OCI-LY3 (cell line): ENCODE results near the gene SWAP70.

ENCODE experiments used
- H2AFZ ChIP-seq: fragments of 200-600, 300-600 bp; shearing (Covaris generic); 2 replicates; pipeline ENCODE4 v1.6.0; 2014; ENCODE audit warnings: antibody characterized with exemption, low read depth, low read length
- H3K27ac ChIP-seq: fragments of 200-600, 300-600 bp; sonication (generic); 2 replicates; pipeline ENCODE4 v1.5.1; 2014; ENCODE audit warnings: mild to moderate bottlenecking, low read length, moderate library complexity, mixed read lengths
- H3K27me3 ChIP-seq: fragments of 200-600, 300-600 bp; sonication (generic); 2 replicates; pipeline ENCODE4 v1.6.1; 2014; ENCODE audit warnings: low read depth, low read length, mixed read lengths
- H3K36me3 ChIP-seq: fragments of 200-600, 300-600 bp; sonication (generic); replicated peaks from 2 replicates; pipeline ENCODE3; 2014; ENCODE audit warnings: low read depth, low read length, mixed read lengths
- H3K4me1 ChIP-seq: fragments of 300-600, 200-600 bp; sonication (generic); 2 replicates; pipeline ENCODE4 v1.6.1; 2014; ENCODE audit warnings: low read length, mixed read lengths
- H3K4me2 ChIP-seq: fragments of 200-600, 300-600 bp; sonication (generic); 2 replicates; pipeline ENCODE4 v1.6.1; 2014; ENCODE audit warnings: low read length, mixed read lengths
- H3K4me3 ChIP-seq: fragments of 300-600, 200-600 bp; sonication (generic); 2 replicates; pipeline ENCODE4 v1.5.1; 2014; ENCODE audit warnings: antibody characterized with exemption, mild to moderate bottlenecking, low read length, moderate library complexity
- H3K79me2 ChIP-seq: fragments of 300-600, 200-600 bp; shearing (Covaris generic); 2 replicates; pipeline ENCODE4 v1.6.1; 2014; ENCODE audit warnings: mild to moderate bottlenecking, low read length, mixed read lengths
- H3K9ac ChIP-seq: fragments of 300-600, 200-600 bp; shearing (Covaris generic); 2 replicates; pipeline ENCODE4 v1.6.0; 2014; ENCODE audit warnings: mild to moderate bottlenecking, low read length, moderate library complexity
- H3K9me3 ChIP-seq: fragments of 200-600, 300-600 bp; shearing (Covaris generic); 2 replicates; pipeline ENCODE4 v1.6.1; 2014; ENCODE audit warnings: low read length, mixed read lengths; ENCODE audit not compliant: insufficient read depth
- H4K20me1 ChIP-seq: fragments of 200-600, 300-600 bp; sonication (generic); 2 replicates; pipeline ENCODE4 v1.6.1; 2016; ENCODE audit warnings: low read length, mixed read lengths; ENCODE audit not compliant: insufficient read depth
- EZH2phosphoT487 ChIP-seq: fragments of 200-600 bp; shearing (Covaris generic); IDR thresholded peaks from 2 replicates; pipeline ENCODE4 v1.6.1; 2018; ENCODE audit warnings: antibody characterized with exemption, mixed run types, low read depth
- TF ChIP-seq, protein P1 (sequence below): fragments of 200-600, 300-600 bp; sonication (generic); IDR thresholded peaks from 2 replicates; pipeline ENCODE4 v1.5.1; 2014; ENCODE audit warnings: antibody characterized with exemption, low read length, low read depth

The SWAP70 gene

DNA sequence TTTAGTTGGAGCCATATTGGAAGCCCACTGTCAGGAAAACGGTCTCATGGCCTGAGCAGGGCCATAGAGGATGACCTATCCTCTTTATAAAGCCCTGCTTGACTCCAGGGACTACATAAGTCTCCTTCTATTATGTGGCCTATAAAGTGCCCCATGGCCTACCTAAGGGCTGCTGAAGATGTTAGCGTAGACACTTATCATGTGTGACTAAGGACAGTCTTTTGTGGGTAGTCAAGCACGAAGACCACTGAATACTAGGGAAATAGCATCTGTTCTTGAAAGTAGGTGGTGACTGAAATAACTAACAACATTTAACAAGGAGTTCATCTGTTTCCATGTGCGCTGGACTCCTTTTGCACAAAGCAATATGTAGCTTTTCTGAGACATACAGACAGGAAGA lies 117.1 kb downstream of the SWAP70 start:
- Histone ChIP-seq H3K27ac (no peak overlapping the region), H3K27me3 (no peaks in the 10 kb centered on the region), H3K9me3 (no peaks in the 10 kb centered on the region), H3K9ac (no peak overlapping the region), H3K4me2 (no peak overlapping the region), H4K20me1 (no peaks in the 10 kb centered on the region; the same call in 1 of the 2 replicates), H2AFZ (no peak overlapping the region), H3K79me2 (peaks cover 6% of the 10 kb centered on the region; the same call in 1 of the 2 replicates), H3K36me3 (peaks cover 11% of the 10 kb centered on the region), H3K4me3 (no peak overlapping the region), H3K4me1 (no peaks in the 10 kb centered on the region)
- TF ChIP-seq, protein P1, sequence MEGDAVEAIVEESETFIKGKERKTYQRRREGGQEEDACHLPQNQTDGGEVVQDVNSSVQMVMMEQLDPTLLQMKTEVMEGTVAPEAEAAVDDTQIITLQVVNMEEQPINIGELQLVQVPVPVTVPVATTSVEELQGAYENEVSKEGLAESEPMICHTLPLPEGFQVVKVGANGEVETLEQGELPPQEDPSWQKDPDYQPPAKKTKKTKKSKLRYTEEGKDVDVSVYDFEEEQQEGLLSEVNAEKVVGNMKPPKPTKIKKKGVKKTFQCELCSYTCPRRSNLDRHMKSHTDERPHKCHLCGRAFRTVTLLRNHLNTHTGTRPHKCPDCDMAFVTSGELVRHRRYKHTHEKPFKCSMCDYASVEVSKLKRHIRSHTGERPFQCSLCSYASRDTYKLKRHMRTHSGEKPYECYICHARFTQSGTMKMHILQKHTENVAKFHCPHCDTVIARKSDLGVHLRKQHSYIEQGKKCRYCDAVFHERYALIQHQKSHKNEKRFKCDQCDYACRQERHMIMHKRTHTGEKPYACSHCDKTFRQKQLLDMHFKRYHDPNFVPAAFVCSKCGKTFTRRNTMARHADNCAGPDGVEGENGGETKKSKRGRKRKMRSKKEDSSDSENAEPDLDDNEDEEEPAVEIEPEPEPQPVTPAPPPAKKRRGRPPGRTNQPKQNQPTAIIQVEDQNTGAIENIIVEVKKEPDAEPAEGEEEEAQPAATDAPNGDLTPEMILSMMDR: no peak
- no peak for TF ChIP-seq EZH2phosphoT487

DNA sequence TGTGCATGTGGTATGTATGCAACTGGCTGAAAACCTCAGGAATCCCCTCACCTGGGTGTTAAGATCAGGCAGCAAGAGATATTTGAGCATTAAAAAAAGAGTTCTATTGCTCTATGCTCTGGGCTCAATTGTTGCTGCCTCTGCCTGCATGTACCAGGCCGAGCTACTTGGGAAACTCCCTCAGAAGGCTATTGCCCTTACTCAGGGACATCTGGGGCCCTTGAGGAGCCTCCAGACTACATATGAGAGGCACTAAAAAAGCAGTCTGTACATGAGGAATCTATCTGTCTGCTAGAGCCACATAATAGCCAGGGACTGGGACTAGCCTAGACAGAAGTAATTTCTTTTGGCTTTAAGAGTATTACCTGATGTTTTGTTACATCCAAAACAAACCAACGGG lies 120.1 kb downstream of the SWAP70 start:
- no peak overlapping the region for H3K9ac ChIP-seq
- no peaks in the 10 kb centered on the region for H3K79me2 ChIP-seq
- no peak overlapping the region for H3K27ac ChIP-seq
- peaks cover 11% of the 10 kb centered on the region for H3K36me3 ChIP-seq
- TF ChIP-seq, protein P1: no peak
- TF ChIP-seq EZH2phosphoT487: no peak
- H3K9me3 ChIP-seq: no peaks in the 10 kb centered on the region
- no peak overlapping the region for H2AFZ ChIP-seq
- no peaks in the 10 kb centered on the region for H3K4me1 ChIP-seq
- H3K4me3 ChIP-seq: no peak overlapping the region
- no peak overlapping the region for H3K4me2 ChIP-seq
- H4K20me1 ChIP-seq: no peaks in the 10 kb centered on the region
- H3K27me3 ChIP-seq: no peaks in the 10 kb centered on the region

DNA sequence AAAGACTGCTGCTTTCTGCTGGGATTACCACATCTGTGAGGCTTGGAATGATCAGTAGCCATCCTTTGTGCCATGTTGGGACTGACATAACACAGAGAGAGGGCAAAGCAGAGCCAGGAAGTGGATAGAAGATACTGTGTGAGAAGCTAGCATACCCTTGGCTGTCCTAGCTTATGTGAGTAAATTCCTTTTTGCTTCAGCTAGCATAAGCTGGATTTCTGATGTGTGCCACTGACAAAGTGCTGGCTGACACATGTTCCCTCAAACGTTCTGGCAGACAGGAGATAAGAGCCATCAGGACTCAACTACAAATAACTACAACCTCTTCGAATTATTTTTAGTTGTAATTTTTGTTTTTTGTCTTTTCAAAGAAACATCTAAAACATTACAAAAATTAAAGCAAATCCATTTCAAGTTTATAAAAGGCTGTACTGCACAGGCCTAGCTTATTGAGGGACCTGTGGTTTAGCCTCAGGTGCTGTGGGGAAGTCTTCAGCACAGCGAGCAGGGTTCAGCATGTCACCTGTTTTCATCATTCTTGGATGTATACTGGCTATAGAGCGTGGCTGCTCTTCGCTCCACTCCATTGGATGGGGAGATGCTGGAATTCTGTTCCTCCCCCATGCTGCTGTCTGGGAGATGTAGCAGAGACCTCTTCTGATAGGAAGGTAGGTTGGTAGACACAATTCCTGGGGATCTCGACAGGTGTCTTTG lies 120.9 kb downstream of the SWAP70 start:
- Histone ChIP-seq H3K36me3 (peaks cover 9% of the 10 kb centered on the region), H3K4me1 (no peaks in the 10 kb centered on the region), H3K27ac (no peak overlapping the region), H3K79me2 (no peaks in the 10 kb centered on the region), H4K20me1 (no peaks in the 10 kb centered on the region), H3K27me3 (no peaks in the 10 kb centered on the region), H3K4me3 (no peak overlapping the region), H2AFZ (no peak overlapping the region), H3K9ac (no peak overlapping the region), H3K4me2 (no peak overlapping the region), H3K9me3 (no peaks in the 10 kb centered on the region)
- TF ChIP-seq, protein P1: no peak
- no peak for TF ChIP-seq EZH2phosphoT487

DNA sequence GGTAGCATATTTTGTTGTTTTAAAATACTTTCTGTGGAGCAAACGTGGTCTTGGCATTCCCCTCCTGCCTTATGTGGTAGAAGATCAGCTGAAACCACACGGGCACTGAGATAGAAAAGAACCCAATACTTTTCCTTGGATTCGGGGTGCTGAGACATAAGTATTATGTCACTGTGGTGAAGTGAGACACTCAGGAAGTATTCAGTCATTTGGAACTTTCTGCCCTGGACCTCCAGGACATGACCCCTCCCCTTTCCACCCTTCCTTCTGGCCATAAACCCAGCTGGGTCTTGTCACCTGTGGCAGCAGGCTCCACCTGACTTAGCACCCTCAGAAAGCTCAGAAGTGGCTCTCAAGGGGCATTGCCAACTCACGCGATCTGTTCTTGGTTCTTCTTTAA lies 123.4 kb downstream of the SWAP70 start:
- Histone ChIP-seq H4K20me1 (no peaks in the 10 kb centered on the region), H3K4me1 (no peaks in the 10 kb centered on the region), H3K27me3 (no peaks in the 10 kb centered on the region), H3K9me3 (no peaks in the 10 kb centered on the region), H3K27ac (no peak overlapping the region), H3K9ac (no peak overlapping the region), H3K36me3 (peaks cover 5% of the 10 kb centered on the region), H3K79me2 (no peaks in the 10 kb centered on the region), H3K4me2 (no peak overlapping the region), H3K4me3 (no peak overlapping the region), H2AFZ (no peak overlapping the region)
- TF ChIP-seq, protein P1: no peak
- TF ChIP-seq EZH2phosphoT487: no peak
